ENCODE measurements around the gene IQGAP2. TPM values are rescaled to one million over a fixed set of nuclear protein-coding genes. Genes with fewer than 3 reads are reported as not detected.

Gene IQGAP2
- total and polyA plus RNA-seq, 2 donors from 2014 or later, result 23.2 to 35.8 TPM

DNA sequence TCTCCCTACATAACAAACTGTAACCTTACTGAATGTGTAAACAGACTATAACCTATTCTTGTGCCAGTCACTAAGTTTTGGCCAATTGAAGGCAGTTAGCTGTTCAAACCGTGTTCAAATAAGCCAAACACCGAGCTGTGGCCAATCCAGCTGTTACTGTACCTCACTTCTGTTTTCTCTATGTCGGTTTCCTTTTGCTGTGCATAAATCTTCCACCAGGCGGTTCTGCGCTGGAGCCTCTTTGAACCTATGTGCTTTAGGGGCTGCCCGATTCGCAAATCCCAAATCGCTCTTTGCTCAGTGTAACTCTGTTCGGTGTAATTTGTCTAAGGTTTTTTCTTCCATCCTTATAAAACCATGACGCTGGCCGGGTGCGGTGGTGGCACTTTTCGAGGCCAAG lies 344.6 kb downstream of the IQGAP2 start:
- Histone ChIP-seq H3K27me3 (ENCODE audit: control insufficient read depth, insufficient read depth, low read length) (no peaks in the 10 kb centered on the region), H3K27ac (ENCODE audit: low read depth in 2 of 2, low read length in 2 of 2) (no peak overlapping the region), H3K4me1 (ENCODE audit: control insufficient read depth in 2 of 3, insufficient read depth in 2 of 3, low read depth in 1 of 3, low read length in 3 of 3) (no peaks in the 10 kb centered on the region), H3K9ac (ENCODE audit: low read length in 3 of 3) (no peak overlapping the region), H3K9me3 (ENCODE audit: control insufficient read depth in 2 of 3, insufficient read depth in 1 of 3, low read length in 3 of 3) (no peaks in the 10 kb centered on the region), H3K4me3 (ENCODE audit: low read length in 3 of 3) (no peak overlapping the region), H3K36me3 (ENCODE audit: control insufficient read depth in 2 of 3, insufficient read depth in 3 of 3, low read length in 3 of 3) (no peaks in the 10 kb centered on the region)
- TF ChIP-seq, protein P1, sequence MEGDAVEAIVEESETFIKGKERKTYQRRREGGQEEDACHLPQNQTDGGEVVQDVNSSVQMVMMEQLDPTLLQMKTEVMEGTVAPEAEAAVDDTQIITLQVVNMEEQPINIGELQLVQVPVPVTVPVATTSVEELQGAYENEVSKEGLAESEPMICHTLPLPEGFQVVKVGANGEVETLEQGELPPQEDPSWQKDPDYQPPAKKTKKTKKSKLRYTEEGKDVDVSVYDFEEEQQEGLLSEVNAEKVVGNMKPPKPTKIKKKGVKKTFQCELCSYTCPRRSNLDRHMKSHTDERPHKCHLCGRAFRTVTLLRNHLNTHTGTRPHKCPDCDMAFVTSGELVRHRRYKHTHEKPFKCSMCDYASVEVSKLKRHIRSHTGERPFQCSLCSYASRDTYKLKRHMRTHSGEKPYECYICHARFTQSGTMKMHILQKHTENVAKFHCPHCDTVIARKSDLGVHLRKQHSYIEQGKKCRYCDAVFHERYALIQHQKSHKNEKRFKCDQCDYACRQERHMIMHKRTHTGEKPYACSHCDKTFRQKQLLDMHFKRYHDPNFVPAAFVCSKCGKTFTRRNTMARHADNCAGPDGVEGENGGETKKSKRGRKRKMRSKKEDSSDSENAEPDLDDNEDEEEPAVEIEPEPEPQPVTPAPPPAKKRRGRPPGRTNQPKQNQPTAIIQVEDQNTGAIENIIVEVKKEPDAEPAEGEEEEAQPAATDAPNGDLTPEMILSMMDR (IDR thresholded peaks at IDR 0.05; ENCODE audit: borderline replicate concordance, extremely low read depth, insufficient read depth), result no peak
- DNase-seq (no peak), FAIRE-seq (no peak)
- intact Hi-C loops (cut with DNase I), result no loop called here

- Histone ChIP-seq H3K27me3 (ENCODE audit: control insufficient read depth, insufficient read depth, low read length) (no peaks in the 10 kb centered on the region), H3K4me3 (ENCODE audit: low read length in 3 of 3) (no peak overlapping the region), H3K4me1 (ENCODE audit: control insufficient read depth in 2 of 3, insufficient read depth in 2 of 3, low read depth in 1 of 3, low read length in 3 of 3) (no peaks in the 10 kb centered on the region), H3K27ac (ENCODE audit: low read depth in 2 of 2, low read length in 2 of 2) (no peak overlapping the region), H3K36me3 (ENCODE audit: control insufficient read depth in 2 of 3, insufficient read depth in 3 of 3, low read length in 3 of 3) (no peaks in the 10 kb centered on the region), H3K9ac (ENCODE audit: low read length in 3 of 3) (no peak overlapping the region), H3K9me3 (ENCODE audit: control insufficient read depth in 2 of 3, insufficient read depth in 1 of 3, low read length in 3 of 3) (no peaks in the 10 kb centered on the region)
- no peak for DNase-seq
- no peak for FAIRE-seq
- intact Hi-C loops (cut with DNase I), result no loop called here
- TF ChIP-seq, protein P1 (IDR thresholded peaks at IDR 0.05; ENCODE audit: borderline replicate concordance, extremely low read depth, insufficient read depth), result no peak
These were observed 348.2 kb downstream of the IQGAP2 start for GRCh38 chr5:76751291-76751690.

GRCh38 chr5:76754668-76755078 lies 351.6 kb downstream of the IQGAP2 start:
- no peak for DNase-seq
- no peak overlapping the region for H3K27ac ChIP-seq (ENCODE audit: low read depth in 2 of 2, low read length in 2 of 2)
- TF ChIP-seq, protein P1 (IDR thresholded peaks at IDR 0.05; ENCODE audit: borderline replicate concordance, extremely low read depth, insufficient read depth), result no peak
- no peaks in the 10 kb centered on the region for H3K9me3 ChIP-seq (ENCODE audit: control insufficient read depth in 2 of 3, insufficient read depth in 1 of 3, low read length in 3 of 3)
- H3K4me3 ChIP-seq (ENCODE audit: low read length in 3 of 3), result no peak overlapping the region
- intact Hi-C loops (cut with DNase I), result no loop called here
- H3K27me3 ChIP-seq (ENCODE audit: control insufficient read depth, insufficient read depth, low read length), result no peaks in the 10 kb centered on the region
- no peak for FAIRE-seq
- no peak overlapping the region for H3K9ac ChIP-seq (ENCODE audit: low read length in 3 of 3)
- no peaks in the 10 kb centered on the region for H3K36me3 ChIP-seq (ENCODE audit: control insufficient read depth in 2 of 3, insufficient read depth in 3 of 3, low read length in 3 of 3)
- no peaks in the 10 kb centered on the region for H3K4me1 ChIP-seq (ENCODE audit: control insufficient read depth in 2 of 3, insufficient read depth in 2 of 3, low read depth in 1 of 3, low read length in 3 of 3)

All from kidney (tissue), 14 donors.